ENCODE measurements around the gene TMX1.

TMX1 gene

DNA sequence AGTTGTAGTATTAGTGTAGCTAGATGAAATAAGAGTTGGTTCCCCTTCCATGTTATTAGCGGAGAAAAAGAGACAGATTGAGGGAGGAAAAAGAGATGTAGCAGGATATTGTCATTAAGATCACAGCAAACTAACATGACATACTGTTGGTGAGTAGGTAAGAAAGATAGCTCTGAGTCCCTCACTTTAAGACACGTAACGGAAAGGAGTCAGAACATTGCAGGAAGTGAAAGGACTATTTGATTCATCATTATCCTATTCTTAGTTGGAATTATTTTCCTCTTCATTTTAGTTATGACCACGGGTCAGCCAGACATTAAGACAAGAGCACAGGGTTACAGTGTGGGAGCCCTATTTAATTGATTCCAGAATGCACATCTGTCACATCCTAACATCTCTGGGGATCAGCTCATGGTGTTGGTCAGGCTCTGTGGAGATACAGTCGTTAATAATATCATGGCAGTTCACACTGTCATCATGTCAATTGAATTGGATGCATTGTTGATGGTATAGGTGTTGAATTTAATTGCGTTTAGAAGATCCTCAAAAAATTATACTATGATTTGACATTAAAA lies 55.0 kb downstream of the TMX1 start:
- DNase-seq, result no peak

DNA sequence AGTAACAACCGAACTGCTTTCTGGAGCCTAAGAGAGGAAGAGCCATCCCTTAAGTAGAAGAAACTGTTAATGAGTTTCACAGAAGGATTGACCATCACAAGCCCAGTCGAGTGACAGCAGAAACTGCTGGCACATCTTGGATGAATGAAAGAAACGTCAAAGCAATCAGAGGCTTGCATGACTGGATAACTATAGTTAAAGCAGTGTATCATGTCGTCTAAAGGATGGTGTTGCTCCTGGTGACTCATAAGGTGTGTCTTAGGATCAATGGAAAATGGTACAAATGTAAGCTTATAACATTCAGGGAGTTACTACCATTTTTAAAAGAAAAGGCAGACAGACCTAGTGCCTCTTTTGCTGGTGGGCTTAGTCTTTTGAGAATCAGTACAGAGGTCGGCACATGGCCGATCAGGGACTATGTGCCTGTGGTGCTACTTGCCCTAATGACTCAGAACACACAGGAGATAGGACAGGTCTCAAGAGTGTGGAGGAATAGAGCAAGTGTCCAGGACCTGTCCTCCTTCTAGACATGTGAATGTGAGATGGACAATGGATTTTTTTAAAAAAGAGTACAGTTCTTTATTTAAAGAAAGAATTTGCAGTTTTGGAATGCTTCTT lies 55.7 kb downstream of the TMX1 start:
- no peak for DNase-seq

DNA sequence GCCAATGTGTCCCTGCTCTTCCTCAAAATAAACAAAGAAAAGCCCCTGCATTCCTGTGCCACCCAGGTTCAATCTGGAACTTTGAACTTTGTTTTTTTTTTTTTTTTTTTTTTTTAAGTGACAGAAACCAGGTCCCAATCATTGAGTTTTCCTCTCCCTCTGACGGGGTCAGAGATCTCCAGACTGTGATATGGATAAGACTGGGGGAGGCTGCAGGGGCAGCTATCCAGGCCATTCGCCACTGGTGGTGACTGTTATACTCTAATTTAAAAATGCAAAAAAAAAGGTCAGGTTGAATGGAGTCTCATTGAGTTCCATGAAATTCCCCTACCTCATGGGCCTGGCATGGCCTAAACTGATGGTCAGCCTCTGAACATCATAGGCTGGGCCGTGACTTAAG lies 57.0 kb downstream of the TMX1 start:
- DNase-seq, result no peak

DNA sequence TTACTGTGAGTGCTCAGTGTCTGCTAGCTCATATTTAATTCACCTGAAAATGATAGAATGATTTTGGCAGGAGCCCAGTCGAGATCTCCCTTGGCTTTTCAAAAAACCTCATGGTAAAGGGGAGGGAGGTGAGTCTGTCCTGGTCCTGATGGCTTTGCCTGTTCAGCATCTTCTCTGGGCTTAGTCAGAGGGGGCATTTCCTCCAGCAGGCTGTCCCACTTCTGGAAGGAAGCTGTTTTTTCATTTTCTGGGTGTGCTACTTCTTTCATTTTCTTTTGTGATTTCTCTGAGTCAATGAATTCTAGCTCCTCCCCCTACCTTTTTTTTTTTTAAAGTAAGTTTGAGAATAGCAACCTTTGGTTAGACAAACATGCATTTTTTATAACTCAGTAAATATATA lies 58.8 kb downstream of the TMX1 start:
- DNase-seq, result no peak

DNA sequence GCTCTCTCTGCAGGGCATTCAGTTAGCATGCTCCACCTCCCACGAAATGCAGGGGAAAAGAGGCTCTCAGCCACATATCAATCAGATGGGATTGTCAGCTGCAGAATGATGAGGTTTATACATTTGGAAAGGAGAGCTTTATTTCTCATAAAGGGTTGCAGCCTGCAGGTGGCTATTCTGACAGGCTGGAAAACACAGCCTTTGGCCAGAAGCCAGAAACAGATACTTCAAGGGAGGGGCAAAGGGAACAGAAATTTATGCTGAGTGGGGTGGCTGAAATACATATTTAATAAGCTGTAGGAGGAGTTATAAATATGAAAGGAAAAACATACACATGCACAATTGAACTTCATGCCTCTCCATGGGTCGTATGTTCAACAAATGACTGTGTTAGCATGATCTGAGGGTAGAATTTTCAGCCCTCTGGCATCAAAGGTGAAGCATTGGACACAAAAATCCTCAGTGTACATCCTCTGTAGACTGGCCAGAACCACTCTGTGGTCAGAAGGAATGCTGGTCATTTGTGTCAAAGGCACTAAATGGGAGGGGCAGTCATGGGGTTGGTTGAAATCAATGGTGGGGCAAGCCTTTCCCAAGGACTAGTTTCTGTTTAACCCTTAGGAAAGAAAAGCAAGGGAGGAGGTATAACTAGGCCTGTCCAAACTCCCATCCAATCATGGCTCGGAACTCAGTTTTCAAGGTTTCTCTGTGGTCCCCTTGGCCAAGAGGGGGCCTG lies 62.4 kb downstream of the TMX1 start:
- peak; percentile 43 for DNase-seq

DNA sequence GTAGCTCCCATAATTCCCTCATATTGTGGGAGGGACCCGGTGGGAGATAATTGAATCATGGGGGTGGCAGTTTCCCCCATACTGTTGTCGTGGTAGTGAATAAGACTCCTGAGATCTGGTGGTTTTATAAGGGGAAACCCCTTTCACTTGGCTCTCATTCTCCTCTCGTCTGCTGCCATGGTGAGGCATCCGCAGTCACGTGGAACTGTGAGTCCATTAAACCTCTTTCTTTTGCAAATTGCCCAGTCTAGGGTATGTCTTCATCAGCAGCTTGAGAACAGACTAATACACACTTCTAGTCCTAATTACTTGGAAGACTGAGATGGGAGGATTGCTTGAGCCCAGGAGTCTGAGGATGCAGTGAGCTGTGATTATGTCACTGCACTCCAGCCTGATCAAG lies 64.4 kb downstream of the TMX1 start:
- no peak for DNase-seq

DNA sequence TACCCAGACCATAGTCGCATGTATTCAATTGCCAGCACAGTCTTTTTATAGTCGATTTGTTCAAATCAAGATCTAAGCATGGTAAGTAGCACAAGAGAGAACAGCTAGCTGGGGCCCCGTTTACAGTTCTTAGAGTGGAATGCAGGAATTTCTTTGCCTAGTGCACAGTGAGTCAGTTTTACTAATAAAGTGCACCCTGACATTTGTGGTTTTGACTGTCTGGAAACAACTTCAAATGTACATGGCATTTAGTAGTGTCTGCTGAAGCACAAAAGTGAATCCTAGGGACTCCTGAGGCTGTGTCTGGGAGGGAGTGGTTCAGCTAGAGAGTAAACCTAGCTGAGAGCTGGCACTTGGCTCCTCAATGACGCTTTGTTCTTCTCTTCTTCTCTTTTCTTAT lies 64.9 kb downstream of the TMX1 start:
- no peak for DNase-seq

DNA sequence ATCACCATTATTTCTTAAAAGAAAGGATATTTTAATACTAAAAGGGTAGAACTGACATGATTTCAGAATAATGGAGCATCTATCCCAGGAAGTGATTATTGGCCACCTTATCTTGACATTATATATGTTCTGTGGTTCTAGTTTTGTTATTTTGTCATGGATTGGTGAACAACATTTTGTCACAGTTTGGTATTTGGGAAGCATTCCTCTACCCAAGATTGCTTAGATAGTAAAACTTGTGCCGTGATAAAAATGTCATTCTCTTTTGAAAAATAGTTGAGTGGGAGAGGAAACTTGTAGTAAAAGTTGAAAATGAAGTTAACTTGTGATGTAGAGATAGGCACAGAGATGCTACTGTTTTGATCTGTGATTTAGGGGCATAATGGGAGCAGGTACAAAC lies 65.7 kb downstream of the TMX1 start:
- DNase-seq, result no peak
